Measurements from ENCODE around the gene ATRX.
"Not testable (repeated sequence)": the region's sequence is repeated elsewhere in the genome, so short reads cannot be mapped to it uniquely, and the experiment has no call there.

- TF ChIP-seq GABPA (IDR thresholded peaks at IDR 0.05; ENCODE audit: low read depth); SPI1 (IDR thresholded peaks at IDR 0.05; ENCODE audit: borderline replicate concordance, low read depth); CTCF (IDR thresholded peaks at IDR 0.05; ENCODE audit: insufficient read depth, low read length); POLR2AphosphoS5 (IDR thresholded peaks at IDR 0.05; ENCODE audit: low read depth); REST (IDR thresholded peaks at IDR 0.05; ENCODE audit: insufficient replicate concordance, low read depth): not testable (repeated sequence)
Measured at GRCh38 chrX:77766212-77766611, 19.8 kb downstream of the ATRX start.

Measured in HL-60 (cell line).